Activated naive CD4-positive, alpha-beta T cell treated with anti-CD3 and anti-CD28 coated beads for 36 hours (primary cell): ENCODE results near the gene DBP. TPM values are rescaled to one million over a fixed set of nuclear protein-coding genes. Genes with fewer than 3 reads are reported as not detected.

ENCODE experiments used
- CTCF ChIA-PET: fragments of 350-600 bp; sonication (Branson Sonifier 250); formaldehyde crosslinking; loops from one replicate; lab custom pipeline; 2021; ENCODE audit warnings: antibody characterized with exemption; lab: Charles Lee
- DNase-seq: peaks from one replicate; pipeline ENCODE4 v3.0.0-alpha.2; 2020
- H3K27ac Mint-ChIP-seq: one replicate; pipeline ENCODE4 v1.8.0; 2021; ENCODE audit warnings: mild to moderate bottlenecking, mixed read lengths
- H3K27me3 Mint-ChIP-seq: one replicate; pipeline ENCODE4 v1.8.0; 2021; ENCODE audit warnings: low read depth, mixed read lengths
- H3K36me3 Mint-ChIP-seq: one replicate; pipeline ENCODE4 v1.8.0; 2021; ENCODE audit warnings: low read depth, mixed read lengths
- H3K4me1 Mint-ChIP-seq: one replicate; pipeline ENCODE4 v1.8.0; 2021; ENCODE audit warnings: low read depth, mixed read lengths
- H3K4me3 Mint-ChIP-seq: one replicate; pipeline ENCODE4 v1.8.0; 2021; ENCODE audit warnings: mild to moderate bottlenecking, moderate library complexity, mixed read lengths
- H3K9me3 Mint-ChIP-seq: one replicate; pipeline ENCODE4 v1.8.0; 2021; ENCODE audit warnings: mixed read lengths
- intact Hi-C: fragments of 100-400 bp; cut with micrococcal nuclease; formaldehyde crosslinking; loops from one replicate; pipeline ENCODE4 v1.15.1; 2023
- total RNA-seq, 2 experiments: library from RNA; stranded (reverse); gene quantifications; one replicate each; pipeline ENCODE4 v1.2.3, GENCODE V29; 2021

DBP gene
- total RNA-seq, 2 experiments from 2014 or later: 7.8 to 9.7 TPM

DNA sequence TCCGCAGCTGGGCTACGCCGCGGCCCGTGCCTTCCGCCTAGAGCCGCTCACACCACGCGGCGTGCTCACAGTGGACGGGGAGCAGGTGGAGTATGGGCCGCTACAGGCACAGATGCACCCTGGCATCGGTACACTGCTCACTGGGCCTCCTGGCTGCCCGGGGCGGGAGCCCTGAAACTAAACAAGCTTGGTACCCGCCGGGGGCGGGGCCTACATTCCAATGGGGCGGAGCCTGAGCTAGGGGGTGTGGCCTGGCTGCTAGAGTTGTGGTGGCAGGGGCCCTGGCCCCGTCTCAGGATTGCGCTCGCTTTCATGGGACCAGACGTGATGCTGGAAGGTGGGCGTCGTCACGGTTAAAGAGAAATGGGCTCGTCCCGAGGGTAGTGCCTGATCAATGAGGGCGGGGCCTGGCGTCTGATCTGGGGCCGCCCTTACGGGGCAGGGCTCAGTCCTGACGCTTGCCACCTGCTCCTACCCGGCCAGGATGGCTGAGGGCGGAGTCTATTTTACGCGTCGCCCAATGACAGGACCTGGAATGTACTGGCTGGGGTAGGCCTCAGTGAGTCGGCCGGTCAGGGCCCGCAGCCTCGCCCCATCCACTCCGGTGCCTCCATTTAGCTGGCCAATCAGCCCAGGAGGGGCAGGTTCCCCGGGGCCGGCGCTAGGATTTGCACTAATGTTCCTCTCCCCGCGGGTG is 7.4 kb downstream of the DBP start:
- intact Hi-C loops: no loop called here
- H3K27me3 Mint-ChIP-seq: no peaks in the 10 kb centered on the region
- H3K9me3 Mint-ChIP-seq: no peaks in the 10 kb centered on the region
- H3K4me1 Mint-ChIP-seq: peaks cover 43% of the 10 kb centered on the region
- CTCF ChIA-PET: no interaction called here
- no peak overlapping the region for H3K27ac Mint-ChIP-seq
- DNase-seq: no peak
- H3K36me3 Mint-ChIP-seq: peaks cover 2% of the 10 kb centered on the region
- H3K4me3 Mint-ChIP-seq: no peak overlapping the region

DNA sequence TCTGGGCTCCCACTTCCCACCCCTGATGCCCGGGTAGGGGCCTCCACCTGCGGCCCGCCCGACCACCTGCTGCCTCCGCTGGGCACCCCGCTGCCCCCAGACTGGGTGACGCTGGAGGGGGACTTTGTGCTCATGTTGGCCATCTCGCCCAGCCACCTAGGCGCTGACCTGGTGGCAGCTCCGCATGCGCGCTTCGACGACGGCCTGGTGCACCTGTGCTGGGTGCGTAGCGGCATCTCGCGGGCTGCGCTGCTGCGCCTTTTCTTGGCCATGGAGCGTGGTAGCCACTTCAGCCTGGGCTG is 7.9 kb downstream of the DBP start:
- Mint-ChIP-seq H3K27ac (no peak overlapping the region), H3K27me3 (no peaks in the 10 kb centered on the region), H3K4me1 (peaks cover 43% of the 10 kb centered on the region), H3K9me3 (no peaks in the 10 kb centered on the region), H3K36me3 (peaks cover 2% of the 10 kb centered on the region), H3K4me3 (no peak overlapping the region)
- DNase-seq: no peak
- intact Hi-C loops: no loop called here
- CTCF ChIA-PET: no interaction called here

DNA sequence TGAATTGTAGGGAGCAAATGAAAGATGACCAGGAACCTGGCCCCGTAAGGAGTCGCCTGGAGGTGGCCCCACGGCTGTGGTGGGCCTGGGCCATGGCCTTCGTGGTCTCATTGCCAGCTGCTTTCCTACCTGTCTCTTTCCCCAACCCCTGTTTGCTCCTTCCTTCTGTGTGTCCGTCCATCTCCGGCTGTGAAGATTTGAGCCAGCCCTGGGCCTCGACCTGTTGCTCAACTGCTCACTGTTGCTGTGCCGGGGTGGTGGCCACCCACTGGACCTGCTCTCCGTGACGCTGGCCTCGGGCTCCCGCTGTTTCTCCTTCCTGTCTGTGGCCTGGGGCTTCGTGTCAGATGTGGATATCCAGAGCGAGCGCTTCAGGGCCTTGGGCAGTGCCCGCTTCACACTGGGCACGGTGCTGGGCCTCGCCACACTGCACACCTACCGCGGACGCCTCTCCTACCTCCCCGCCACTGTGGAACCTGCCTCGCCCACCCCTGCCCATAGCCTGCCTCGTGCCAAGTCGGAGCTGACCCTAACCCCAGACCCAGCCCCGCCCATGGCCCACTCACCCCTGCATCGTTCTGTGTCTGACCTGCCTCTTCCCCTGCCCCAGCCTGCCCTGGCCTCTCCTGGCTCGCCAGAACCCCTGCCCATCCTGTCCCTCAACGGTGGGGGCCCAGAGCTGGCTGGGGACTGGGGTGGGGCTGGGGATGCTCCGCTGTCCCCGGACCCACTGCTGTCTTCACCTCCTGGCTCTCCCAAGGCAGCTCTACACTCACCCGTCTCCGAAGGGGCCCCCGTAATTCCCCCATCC is 8.5 kb downstream of the DBP start:
- CTCF ChIA-PET: interaction anchor here (0.6 kb wide), 1 partner anchor 220 kb away, joined by 4 read pairs; no protein-coding TSS in a partner anchor
- no peak for DNase-seq
- intact Hi-C loops: no loop called here
- Mint-ChIP-seq H3K36me3 (peaks cover 4% of the 10 kb centered on the region), H3K27ac (no peak overlapping the region), H3K4me3 (no peak overlapping the region), H3K9me3 (no peaks in the 10 kb centered on the region), H3K27me3 (no peaks in the 10 kb centered on the region), H3K4me1 (peaks cover 42% of the 10 kb centered on the region)

DNA sequence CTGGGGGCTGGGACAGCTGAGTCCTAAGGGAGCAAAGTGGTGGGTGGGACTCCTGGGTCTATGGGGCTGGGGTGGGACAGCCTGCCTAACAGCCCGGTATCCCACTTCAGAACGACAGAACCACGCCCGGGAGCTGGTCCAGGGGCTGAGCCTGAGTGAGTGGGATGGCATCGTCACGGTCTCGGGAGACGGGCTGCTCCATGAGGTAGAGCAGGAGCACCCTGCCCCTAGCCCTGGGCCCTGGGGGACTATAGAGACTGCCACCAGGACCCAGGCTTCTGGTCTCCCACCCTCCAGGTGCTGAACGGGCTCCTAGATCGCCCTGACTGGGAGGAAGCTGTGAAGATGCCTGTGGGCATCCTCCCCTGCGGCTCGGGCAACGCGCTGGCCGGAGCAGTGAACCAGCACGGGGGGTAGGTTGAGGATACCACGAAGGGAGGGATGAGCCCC is 9.3 kb downstream of the DBP start:
- intact Hi-C loops: no loop called here
- H3K36me3 Mint-ChIP-seq: peaks cover 9% of the 10 kb centered on the region
- no peak overlapping the region for H3K4me3 Mint-ChIP-seq
- peaks cover 39% of the 10 kb centered on the region for H3K4me1 Mint-ChIP-seq
- H3K27me3 Mint-ChIP-seq: no peaks in the 10 kb centered on the region
- H3K9me3 Mint-ChIP-seq: no peaks in the 10 kb centered on the region
- CTCF ChIA-PET: interaction anchor here (0.6 kb wide), 1 partner anchor 221 kb away, joined by 4 read pairs; no protein-coding TSS in a partner anchor
- no peak for DNase-seq
- H3K27ac Mint-ChIP-seq: no peak overlapping the region

DNA sequence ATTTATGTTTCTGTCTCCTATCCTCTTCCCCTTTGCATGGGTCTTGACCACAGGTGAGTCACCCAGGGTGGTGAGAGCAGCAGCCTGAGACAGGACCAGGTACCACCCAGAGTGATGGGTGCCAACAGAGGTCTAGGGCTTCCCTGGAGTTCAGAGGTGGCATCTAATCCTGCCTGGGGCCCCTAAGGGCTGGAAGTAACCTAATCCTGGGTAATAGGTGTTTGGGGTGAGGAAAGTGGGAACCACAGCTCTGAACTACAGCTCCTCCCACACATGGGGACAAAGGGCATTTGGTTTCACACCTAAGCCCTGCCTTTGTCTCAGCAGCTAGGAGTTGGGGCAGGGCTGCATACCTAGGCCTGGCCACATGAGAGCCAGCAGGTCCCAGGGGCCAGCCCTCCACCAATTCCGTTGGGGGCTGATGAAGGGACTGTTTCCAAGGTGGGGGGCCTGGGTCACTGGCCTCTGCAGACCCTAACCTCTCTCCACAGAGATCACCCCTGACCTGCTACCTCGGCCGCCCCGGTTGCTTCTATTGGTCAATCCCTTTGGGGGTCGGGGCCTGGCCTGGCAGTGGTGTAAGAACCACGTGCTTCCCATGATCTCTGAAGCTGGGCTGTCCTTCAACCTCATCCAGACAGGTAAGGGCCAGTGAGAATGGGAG is 9.8 kb downstream of the DBP start:
- H3K27ac Mint-ChIP-seq: no peak overlapping the region
- H3K9me3 Mint-ChIP-seq: no peaks in the 10 kb centered on the region
- no peak for DNase-seq
- H3K4me3 Mint-ChIP-seq: no peak overlapping the region
- H3K27me3 Mint-ChIP-seq: no peaks in the 10 kb centered on the region
- H3K36me3 Mint-ChIP-seq: peaks cover 11% of the 10 kb centered on the region
- CTCF ChIA-PET: no interaction called here
- intact Hi-C loops: no loop called here
- H3K4me1 Mint-ChIP-seq: peaks cover 39% of the 10 kb centered on the region

DNA sequence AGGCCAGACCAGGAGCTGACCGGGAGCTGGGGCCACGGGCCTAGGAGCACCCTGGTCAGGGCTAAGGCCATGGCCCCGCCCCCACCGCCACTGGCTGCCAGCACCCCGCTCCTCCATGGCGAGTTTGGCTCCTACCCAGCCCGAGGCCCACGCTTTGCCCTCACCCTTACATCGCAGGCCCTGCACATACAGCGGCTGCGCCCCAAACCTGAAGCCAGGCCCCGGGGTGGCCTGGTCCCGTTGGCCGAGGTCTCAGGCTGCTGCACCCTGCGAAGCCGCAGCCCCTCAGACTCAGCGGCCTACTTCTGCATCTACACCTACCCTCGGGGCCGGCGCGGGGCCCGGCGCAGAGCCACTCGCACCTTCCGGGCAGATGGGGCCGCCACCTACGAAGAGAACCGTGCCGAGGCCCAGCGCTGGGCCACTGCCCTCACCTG is 11.3 kb downstream of the DBP start:
- DNase-seq: no peak
- H3K27ac Mint-ChIP-seq: no peak overlapping the region
- H3K36me3 Mint-ChIP-seq: peaks cover 18% of the 10 kb centered on the region
- peaks cover 43% of the 10 kb centered on the region for H3K4me1 Mint-ChIP-seq
- no peak overlapping the region for H3K4me3 Mint-ChIP-seq
- H3K9me3 Mint-ChIP-seq: no peaks in the 10 kb centered on the region
- no peaks in the 10 kb centered on the region for H3K27me3 Mint-ChIP-seq
- CTCF ChIA-PET: no interaction called here
- intact Hi-C loops: no loop called here

DNA sequence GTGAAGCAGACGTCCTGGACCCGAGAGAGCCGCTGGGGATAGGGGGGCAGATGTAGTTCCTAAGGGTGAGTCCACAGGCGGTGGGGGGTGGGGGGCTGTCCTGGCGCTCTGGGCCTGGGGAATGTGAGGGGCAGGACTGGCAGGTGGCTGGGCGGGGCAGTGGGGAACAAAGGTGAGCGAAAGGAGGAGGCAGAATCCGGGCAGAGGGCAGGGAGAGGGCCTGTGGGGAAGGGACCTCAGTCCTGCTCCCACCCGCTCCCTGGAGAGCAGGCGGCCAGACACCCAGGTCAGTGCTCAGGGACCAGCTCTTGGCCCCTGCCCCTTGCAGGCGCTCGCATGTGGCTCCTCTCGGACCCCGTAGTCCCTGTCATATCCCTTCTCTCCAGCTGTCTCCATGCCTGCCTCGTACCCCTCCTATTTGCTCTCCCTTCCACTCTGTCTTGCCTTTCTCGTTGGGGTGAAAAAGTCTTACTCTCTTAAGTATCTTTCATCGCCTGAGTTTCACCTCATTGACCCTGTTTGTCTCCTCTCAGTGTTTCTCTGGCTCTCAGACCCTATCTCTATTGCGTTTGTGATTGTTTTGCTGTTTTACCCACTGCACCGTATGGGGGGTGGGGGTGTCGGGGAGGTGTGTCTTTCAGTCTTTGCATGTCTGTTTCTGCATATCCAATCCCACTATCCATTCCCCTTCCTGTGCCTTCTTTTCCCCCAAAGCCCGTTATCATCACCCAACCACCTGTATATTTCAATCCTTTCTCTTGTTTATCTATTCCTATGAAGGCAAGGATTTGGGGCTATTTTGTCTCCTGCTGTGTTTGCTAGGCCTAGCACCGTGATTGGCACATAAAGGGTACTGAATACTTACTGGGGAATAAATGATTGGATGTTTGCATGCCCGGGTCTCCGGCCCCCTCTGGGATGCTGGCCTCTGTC is 12.1 kb downstream of the DBP start:
- peaks cover 20% of the 10 kb centered on the region for H3K36me3 Mint-ChIP-seq
- no peak for DNase-seq
- peak overlapping the region; percentile 79 for H3K4me3 Mint-ChIP-seq
- CTCF ChIA-PET: no interaction called here
- peak overlapping the region; percentile 95 for H3K27ac Mint-ChIP-seq
- peaks cover 43% of the 10 kb centered on the region for H3K4me1 Mint-ChIP-seq
- intact Hi-C loops: loop anchor here (1.0 kb wide), 1 partner anchor 12 kb away; the partner anchor contains the start of gene DBP
- H3K27me3 Mint-ChIP-seq: no peaks in the 10 kb centered on the region
- no peaks in the 10 kb centered on the region for H3K9me3 Mint-ChIP-seq

DNA sequence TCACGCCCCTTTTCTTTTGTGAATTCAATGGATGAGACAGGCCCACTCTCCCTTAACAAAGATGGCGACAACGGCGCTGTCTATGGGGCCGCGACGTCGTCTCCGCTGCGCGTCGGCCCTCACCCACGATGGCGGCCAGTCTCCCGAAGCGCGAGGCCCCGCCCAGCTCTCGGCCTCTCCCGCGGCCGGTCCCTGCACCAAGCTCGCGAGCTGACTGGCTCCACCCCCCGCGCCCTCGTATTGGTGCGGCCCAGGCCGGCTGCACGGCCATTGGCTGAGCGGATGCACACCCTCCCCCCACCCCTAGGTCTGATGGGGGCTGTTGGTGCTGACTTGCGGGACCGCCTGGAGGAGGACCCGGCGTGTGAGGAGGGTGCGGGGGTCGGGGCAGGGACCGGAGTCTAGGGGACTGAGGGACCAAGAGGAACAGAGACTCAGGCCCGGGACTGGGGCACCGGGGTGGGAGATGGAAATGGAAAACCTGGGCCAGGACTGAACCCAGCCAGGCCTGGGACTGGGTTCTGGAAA is 13.0 kb downstream of the DBP start:
- intact Hi-C loops: loop anchor here (1.0 kb wide), 1 partner anchor 13 kb away; the partner anchor contains the start of gene DBP
- Mint-ChIP-seq H3K36me3 (peaks cover 25% of the 10 kb centered on the region), H3K27ac (peak overlapping the region; percentile 95), H3K4me1 (peaks cover 50% of the 10 kb centered on the region), H3K27me3 (no peaks in the 10 kb centered on the region), H3K4me3 (peak overlapping the region; percentile 79), H3K9me3 (no peaks in the 10 kb centered on the region)
- DNase-seq: peak; percentile 98
- CTCF ChIA-PET: interaction anchor here (1.0 kb wide), 1 partner anchor 35 kb away, joined by 3 read pairs; no protein-coding TSS in a partner anchor

DNA sequence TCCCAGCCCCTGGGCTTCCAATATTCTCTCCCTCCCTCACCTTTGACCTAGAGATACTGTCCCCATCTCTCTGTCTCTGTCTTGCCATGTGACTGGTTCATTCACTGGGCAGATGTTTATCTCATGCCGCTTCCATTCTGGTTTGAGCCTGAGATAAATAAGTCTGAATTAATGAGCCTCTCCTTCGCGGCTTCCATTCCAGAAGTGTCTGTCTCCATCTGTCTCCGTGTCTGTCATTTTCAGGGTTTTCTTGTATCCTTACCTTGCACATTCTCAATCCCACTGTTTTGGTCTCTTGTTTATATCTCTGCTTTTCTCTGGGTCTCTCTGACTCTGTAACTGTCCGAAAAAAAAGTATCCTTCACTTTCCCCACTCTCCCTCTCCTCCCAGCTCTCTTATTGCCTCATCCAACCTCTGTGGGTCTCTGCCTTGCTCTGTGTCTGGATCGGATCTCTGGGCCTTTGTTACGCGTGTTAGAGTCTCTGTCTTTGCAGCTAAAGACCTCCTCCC is 13.6 kb downstream of the DBP start:
- no peaks in the 10 kb centered on the region for H3K27me3 Mint-ChIP-seq
- no peaks in the 10 kb centered on the region for H3K9me3 Mint-ChIP-seq
- H3K36me3 Mint-ChIP-seq: peaks cover 27% of the 10 kb centered on the region
- H3K4me3 Mint-ChIP-seq: peak overlapping the region; percentile 79
- intact Hi-C loops: loop anchor here (1.0 kb wide), 1 partner anchor 14 kb away; the partner anchor contains the start of gene DBP
- CTCF ChIA-PET: interaction anchor here (1.0 kb wide), 1 partner anchor 35 kb away, joined by 3 read pairs; no protein-coding TSS in a partner anchor
- DNase-seq: no peak
- peaks cover 49% of the 10 kb centered on the region for H3K4me1 Mint-ChIP-seq
- peak overlapping the region; percentile 95 for H3K27ac Mint-ChIP-seq

DNA sequence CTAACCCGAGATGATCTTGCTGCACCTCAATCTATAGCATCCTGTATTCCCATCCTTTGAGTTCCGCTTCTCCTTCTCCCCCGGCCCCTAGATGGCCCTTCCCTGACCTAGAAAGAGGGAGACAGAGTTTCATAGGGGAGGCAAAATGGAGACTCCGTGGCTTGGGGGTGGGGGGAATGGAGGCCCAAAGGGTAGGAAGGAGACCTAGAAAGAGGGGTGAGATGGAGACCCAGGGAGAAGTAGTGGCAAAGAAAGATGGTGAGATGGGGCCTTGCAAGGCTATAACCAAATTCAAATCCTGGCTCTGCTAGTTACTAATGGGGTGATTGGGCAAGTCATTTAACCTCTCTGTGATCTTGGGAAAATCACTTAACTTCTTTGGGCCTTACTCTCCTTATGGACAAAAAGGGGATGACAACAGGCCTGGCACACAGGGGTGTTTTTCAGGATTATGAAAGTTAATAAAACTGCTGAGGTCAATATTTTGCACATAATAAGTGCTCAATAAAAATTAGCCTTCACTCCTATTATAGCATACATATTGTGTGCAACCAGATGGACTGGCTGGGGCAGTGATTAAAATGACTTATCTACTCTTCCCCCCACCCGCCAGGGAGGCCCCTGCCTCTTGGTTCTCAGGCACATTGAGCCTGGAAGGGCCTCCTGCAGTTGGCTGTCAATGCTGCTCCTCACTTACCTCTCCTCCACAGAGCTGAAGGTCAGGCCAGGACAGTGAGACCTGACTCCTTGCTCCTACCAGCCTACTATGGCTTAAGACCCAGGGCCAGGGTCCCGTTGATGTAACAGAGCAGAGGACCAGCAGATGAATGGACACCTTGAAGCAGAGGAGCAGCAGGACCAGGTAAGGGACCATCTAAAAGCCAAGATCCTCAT is 17.2 kb downstream of the DBP start:
- Mint-ChIP-seq H3K36me3 (peaks cover 60% of the 10 kb centered on the region), H3K4me3 (peak overlapping the region; percentile 99), H3K9me3 (no peaks in the 10 kb centered on the region), H3K27me3 (no peaks in the 10 kb centered on the region), H3K4me1 (peaks cover 60% of the 10 kb centered on the region), H3K27ac (peak overlapping the region; percentile 99)
- intact Hi-C loops: loop anchor here (1.0 to 2.0 kb wide), 5 partner anchors 17 to 299 kb away; partner anchors contain the start of genes CYTH2, DBP, GRWD1 and SYNGR4
- no peak for DNase-seq
- CTCF ChIA-PET: interaction anchor here (1.0 kb wide), 1 partner anchor 30 kb away, joined by 4 read pairs; no protein-coding TSS in a partner anchor
